Stimulated activated CD4-positive, alpha-beta T cell treated with anti-CD3 and anti-CD28 coated beads, TNF-alpha, amount 100 ng/mL, for 1 hour (primary cell): Measurements from ENCODE around the gene RDH13.
A peak's percentile ranks its signal among the peaks of the same experiment; 100 is the strongest.
"Not testable (repeated sequence)": the region's sequence is repeated elsewhere in the genome, so short reads cannot be mapped to it uniquely, and the experiment has no call there.

Experiments
- DNase-seq, 3 donors: peaks; one replicate each; pipeline ENCODE4 v3.0.0-alpha.2; 2020; ENCODE audit warnings: low read depth in 3 of 3, low spot score in 1 of 3

Gene RDH13

DNA sequence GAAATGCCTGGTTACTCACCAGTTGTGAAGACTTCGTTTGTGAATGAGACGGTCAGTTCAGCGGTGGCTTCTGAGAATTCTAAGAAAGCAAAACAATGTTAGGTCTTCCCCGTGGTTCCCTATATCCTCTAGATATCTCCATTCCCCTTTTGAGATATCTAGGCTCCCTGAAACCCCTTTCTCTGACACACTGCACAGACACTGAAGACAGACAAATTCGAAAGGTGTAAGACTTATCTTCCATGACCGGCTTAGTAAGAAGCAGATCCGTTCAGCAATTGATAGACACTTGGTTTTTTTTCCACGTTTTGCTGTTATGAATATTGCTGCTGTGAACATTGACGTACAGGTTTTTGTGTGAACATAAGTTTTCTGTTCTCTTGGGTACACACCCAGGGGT, 44.3 kb downstream of the RDH13 start:
- DNase-seq, result no peak

DNA sequence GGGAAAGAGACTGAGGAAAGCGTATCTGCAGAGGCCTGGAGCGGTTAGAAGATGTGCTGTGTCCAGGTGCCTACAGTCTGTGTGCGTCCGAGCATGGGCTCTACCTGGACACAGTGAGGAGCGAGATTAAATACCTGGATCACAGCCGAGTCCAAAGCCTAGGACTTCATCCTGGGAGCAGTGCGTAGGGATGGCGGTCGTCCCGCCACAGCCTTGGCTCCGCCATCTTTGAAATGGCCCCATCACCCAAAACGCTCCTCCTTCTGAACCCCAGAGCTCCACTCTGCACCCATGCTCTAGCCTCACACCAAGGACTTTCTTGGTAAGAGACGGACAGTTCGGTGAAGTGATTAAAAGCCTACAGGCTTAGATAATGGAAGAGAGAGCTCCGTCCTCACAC, 44.7 kb downstream of the RDH13 start:
- DNase-seq, result no peak

- DNase-seq, result no peak
Measured at GRCh38 chr19:55016017-55016416, 46.9 kb downstream of the RDH13 start.

DNA sequence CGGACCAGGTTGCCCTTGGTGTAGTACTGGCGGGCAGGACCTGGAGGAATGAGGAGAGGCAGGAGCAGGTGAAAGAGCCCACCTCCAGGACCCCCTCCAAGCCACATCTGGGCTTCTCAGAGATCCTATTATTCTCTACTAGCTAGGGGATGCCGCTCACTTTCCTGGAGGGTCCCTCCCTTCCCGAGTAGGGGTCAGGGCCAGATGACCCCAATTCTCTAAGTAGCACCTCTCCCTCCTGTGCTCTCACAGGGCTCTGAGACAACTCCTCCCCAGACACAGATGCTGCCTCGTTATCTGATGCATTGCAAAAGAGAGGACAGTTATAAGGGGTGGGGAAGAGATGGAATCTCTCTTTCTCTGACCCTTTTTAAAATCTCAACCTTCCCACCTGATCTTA, 47.8 kb downstream of the RDH13 start:
- DNase-seq, result no peak

DNA sequence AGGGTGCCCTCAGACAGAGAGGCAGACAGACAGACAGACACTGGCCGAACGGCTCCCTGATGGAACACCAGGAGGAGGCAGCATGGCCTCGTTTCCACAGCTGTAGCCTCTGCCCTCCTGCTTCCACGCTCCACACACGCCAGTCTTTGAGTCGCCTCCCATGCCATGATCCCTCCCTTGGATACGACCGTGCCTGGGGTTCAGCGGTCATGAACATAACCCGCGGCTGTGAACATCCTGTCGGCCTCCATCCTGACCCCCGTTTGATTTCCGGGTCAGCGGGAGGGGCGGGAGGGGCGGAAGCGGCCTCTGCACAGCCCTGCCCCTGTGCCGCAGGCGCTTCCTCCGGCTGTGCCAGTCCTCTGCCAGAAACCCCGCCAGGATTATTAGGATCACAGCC, 48.2 kb downstream of the RDH13 start:
- no peak for DNase-seq

DNA sequence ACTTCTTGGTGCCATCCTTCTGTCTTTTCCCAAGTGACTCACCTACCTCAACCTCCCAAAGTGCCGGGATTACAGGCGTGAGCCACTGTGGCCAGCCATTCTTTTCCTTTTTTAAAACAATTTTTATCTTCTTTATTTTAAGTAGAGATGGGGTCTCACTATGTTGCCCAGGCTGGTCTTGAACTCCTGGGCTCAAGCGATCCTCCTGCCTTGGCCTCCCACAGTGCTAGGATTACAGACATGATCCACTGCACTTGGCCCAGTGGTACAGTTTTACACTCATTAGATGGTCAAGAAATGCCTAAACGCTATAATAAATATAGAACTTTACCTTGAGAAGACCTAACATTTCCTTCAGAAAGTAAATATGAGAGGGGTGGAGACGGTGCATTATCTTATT, 49.4 kb downstream of the RDH13 start:
- no peak for DNase-seq

GRCh38 chr19:55012306-55012705, 50.6 kb downstream of the RDH13 start:
- no peak for DNase-seq

GRCh38 chr19:55010561-55010960, 52.4 kb downstream of the RDH13 start:
- not testable (repeated sequence) for DNase-seq

DNA sequence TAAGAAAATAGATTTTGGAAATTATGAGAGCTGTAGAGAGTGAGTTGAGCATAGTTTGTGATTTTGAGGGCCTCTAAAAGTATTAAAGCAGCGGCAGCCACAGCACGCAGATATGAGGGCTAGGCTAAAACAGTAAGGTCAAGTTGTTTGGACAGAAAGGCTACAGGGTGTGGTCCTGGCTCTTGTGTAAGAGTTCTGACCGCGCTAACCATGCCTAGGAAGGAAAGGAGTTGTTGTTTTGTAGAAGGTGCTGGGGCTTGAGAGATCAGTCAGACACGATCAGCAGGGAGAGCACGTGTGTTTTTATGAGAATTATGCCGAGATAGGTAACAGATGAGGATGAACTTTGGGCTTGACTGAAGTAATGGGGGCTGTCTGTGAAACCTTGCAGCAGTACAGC, 54.2 kb downstream of the RDH13 start:
- DNase-seq, result not testable (repeated sequence)

- not testable (repeated sequence) for DNase-seq
Measured at GRCh38 chr19:55008189-55008588, 54.8 kb downstream of the RDH13 start.

- DNase-seq, result not testable (repeated sequence)
Measured at GRCh38 chr19:55007537-55007936, 55.4 kb downstream of the RDH13 start.

DNA sequence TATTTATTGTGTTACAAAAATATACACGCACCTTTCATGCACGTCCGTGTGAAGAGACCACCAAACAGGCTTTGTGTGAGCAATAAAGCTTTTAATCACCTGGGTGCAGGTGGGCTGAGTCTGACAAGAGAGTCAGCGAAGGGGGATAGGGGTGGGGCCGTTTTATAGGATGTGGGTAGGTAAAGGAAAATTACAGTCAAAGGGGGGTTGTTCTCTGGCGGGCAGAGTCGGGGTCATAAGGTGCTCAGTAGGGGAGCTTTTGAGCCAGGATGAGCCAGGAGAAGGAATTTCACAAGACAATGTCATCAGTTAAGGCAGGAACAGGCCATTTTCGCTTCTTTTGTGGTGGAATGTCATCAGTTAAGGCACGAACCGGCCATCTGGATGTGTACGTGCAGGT, 56.2 kb downstream of the RDH13 start:
- DNase-seq, result not testable (repeated sequence)

GRCh38 chr19:55005684-55006488, 57.1 kb downstream of the RDH13 start:
- peak in 2 of 3 donors; percentile 9 to 18 for DNase-seq

- DNase-seq, result no peak
Measured at GRCh38 chr19:55000761-55001160, 62.2 kb downstream of the RDH13 start.

DNA sequence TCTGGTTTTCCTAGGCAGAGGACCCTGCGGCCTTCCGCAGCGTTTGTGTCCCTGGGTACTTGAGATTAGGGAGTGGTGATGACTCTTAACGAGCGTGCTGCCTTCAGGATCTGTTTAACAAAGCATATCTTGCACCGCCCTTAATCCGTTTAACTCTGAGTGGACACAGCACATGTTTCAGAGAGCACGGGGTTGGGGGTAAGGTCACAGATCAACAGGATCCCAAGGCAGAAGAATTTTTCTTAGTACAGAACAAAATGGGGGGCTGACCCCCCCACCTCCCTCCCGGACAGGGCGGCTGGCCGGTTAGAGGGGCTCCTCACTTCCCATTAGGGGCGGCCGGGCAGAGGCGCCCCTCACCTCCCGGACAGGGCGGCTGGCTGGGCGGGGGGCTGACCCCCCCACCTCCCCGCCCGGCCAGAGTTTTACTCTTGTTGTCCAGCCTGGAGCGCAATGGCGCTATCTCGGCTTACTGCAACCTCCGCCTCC, 64.2 kb downstream of the RDH13 start:
- not testable (repeated sequence) for DNase-seq

- no peak for DNase-seq
Measured at GRCh38 chr19:54995561-54995960, 67.4 kb downstream of the RDH13 start.
